Stimulated activated CD4-positive, alpha-beta T cell treated with anti-CD3 and anti-CD28 coated beads, TNF-alpha, amount 100 ng/mL, for 24 hours (primary cell): ENCODE results near the gene ZC3H4.
"Not testable (repeated sequence)": the region's sequence is repeated elsewhere in the genome, so short reads cannot be mapped to it uniquely, and the experiment has no call there.

ENCODE experiments used
- DNase-seq, 3 experiments: peaks; one replicate each; pipeline ENCODE4 v3.0.0-alpha.2; 2020; ENCODE audit warnings: low read depth in 3 of 3

ZC3H4 gene

GRCh38 chr19:47084879-47085439, 28.6 kb downstream of the ZC3H4 start:
- DNase-seq, result no peak

- no peak for DNase-seq
These were observed 31.1 kb downstream of the ZC3H4 start for GRCh38 chr19:47082493-47082892.

GRCh38 chr19:47081095-47081494, 32.5 kb downstream of the ZC3H4 start:
- no peak for DNase-seq

DNA sequence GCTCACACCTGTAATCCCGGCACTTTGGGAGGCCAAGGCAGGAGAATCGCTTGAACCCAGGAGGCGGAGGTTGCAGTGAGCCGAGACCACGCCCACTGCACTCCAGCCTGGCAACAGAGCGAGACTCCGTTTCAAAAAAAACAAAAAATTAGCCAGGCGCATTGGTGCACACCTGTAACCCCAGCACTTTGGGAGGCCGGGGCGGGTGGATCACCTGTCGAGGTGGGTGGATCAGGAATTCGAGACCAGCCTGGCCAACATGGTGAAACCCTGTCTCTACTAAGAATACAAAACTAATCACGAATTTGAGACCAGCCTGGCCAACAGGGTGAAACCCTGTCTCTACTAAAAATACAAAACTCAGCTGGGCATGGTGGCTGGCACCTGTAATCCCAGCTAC, 35.2 kb downstream of the ZC3H4 start:
- not testable (repeated sequence) for DNase-seq

GRCh38 chr19:47075941-47076340, 37.6 kb downstream of the ZC3H4 start:
- DNase-seq, result no peak

DNA sequence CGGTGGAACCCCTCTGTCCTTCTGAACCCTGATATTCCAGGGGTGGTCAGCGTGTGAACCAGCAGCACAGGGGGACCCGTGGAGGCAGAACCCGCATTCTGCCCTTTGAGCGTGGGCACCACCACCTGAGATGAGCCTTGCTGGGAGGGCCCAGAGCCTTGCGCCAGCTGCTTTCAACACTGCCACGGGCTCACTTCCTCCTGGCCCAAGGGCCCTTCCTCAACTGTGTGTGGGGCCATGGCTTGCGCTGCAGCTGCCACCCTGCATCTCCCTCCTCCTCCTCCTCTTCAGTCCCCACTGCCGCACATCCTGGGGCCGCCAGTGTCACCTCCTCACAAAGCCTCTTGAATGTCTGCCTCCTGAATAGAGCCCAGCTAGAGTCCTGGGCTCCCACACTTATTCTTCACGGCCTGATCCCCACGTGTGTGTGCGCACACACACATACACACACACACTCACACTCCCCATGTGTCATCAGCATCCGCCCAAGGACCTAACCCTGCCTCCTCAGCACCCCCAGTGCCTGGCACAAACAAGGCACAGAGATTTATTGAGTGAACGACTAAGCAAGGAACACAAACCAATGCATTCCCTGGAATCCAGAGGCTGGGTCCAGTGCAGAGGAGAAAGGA, 38.3 kb downstream of the ZC3H4 start:
- no peak for DNase-seq

DNA sequence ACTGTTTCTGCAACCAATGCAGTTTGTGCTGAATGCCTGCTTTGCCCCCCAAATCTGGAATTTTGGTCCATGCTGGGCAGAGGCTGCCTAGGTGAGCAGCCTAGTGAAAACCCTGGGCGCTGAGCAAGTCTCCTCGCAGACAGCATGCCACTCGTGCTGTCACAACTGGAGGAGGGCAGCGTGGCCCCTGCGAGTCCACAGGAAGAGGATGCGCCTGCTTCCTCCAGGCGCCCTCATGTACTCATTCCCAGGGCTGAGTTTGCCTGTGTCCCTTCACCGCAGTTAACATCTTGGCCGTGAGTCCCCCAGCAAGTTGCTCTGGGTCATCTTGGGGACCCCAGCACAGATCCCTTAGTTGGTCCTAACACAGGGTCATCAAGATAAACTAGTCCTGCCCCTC, 39.0 kb downstream of the ZC3H4 start:
- DNase-seq, result no peak

DNA sequence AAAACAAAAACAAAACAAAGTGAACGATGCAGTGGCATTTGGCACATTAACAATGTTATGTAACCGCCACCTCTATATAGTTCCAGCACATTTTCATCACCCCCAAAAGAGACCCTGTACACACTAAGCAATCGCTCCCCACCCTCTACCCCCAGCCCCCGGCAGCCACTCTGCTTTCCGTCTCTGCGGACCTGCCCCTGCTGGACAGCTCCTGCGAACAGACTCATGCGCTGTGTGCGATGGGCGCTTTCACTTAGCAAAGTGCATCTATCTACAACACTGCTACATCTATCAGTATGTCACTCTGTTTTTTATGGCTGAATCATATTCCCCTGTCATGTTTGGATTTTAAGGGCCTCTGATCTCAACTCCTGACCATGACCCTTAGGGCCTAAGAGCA, 40.0 kb downstream of the ZC3H4 start:
- no peak for DNase-seq

GRCh38 chr19:47072323-47072722, 41.3 kb downstream of the ZC3H4 start:
- DNase-seq, result no peak

DNA sequence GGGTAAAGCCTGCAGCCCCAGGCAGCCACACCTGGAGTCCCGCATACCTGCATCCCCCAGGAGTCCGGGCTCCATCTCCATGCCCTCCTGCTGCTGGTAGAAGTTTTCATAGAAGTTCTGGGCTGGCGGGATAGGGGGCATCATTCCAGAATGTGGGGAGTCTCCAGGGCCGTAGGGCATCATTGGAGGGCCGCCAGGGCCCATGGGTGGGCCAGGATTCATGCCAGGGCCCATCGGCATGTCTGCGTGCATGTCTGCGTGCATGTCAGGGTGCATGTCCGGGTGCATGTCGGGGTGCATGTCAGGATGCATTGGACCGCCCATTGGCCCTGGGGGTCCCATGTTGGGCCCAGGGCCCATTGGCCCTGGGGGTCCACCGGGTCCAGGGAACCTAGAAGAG, 41.8 kb downstream of the ZC3H4 start:
- DNase-seq, result no peak

- no peak for DNase-seq
These were observed 42.8 kb downstream of the ZC3H4 start for GRCh38 chr19:47070756-47071155.

DNA sequence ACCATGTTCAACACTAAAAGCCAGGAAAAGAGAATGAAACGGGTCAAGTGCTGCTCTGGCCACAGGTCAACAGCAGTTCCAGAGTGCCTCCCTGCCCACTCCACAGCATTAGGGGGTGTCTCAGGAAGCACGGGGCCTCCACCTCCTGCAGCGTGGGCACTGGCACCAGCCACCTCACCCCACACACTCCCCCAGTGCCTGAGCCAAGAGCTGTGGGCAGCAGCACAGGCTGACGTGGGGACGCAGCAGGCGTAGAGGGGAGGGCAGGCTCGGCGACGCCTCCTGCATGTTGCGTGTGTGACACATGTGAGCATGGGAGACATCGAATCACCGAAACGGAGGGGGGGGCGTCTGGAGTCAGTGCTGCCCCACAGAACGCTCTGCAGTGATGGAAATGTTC, 43.8 kb downstream of the ZC3H4 start:
- DNase-seq, result no peak

DNA sequence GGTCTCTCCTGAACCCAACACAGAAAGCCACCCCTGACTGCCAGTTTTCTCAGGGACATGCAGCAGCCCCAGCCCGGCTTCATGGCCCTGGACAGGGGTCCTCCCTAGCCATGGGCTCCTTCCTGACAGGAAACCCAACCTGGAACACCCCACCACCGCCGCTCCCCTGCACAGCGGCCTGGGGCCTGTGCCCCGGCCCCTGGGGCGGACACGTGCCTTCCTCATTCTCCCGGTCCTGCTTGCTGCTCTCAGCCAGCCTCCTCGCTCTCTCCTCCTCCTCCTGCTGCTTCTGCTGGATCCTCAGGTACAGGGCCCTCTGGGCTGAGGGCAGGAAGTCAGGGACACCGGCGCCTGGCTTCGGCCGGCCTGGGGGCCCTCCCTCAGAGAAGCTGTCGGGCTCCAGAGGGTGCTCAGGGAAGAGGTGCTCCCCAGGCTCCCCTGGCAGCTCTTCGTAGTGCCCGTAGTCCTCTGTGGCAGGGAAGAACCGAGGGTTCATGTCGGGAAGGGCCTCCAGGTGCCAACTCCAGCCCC, 44.6 kb downstream of the ZC3H4 start:
- DNase-seq, result no peak

DNA sequence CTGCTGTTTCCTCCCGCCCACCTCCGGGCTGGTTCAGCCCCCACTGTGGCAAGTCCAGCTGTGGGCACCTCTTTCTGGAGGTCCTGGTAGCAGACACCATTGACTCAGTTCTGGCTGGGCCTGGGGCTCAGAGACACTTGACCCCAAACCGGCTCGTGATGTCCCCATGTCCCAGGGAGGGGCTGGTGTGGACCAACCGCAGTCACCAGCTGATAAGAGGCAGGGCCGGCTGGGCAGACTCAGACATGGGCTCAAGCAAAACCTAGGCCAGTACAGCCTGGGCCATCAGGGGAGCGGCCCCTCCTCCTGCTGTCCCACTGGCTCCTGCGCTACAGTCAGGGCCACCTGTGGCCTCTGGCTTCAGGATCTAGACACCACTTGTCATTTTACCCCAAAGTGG, 45.3 kb downstream of the ZC3H4 start:
- no peak for DNase-seq

DNA sequence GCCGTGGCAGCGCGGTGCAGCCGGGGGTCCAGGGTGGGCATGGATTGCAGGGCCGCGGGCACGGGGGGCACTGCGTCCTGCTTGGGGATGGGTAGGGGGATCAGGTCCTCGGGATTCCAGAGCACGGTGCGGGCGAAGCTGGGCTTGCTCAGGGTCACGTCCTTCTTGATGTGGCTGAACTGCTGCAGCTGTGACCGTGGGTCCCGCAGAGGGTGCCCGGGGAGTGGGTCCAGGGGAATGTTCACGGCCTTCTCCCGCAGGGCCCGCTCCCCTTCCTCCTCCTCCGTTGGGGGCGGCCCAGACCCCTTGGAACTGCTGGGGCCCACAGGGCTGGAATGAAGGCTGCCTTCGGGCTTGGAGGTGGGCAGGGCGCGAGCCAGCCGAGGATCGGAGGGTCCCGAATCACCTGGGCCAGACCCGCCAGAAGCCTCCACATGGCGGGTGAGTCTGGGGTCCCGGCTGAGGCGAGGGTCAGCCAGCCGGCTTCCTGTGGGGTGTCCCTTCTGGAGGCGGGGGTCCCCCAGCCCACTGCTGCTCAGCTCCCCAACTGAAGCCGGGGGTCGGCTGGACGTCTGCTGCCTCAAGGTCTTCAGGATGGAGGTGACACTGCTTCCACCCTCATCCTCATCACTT, 46.2 kb downstream of the ZC3H4 start:
- no peak for DNase-seq

- DNase-seq, result no peak
These were observed 47.0 kb downstream of the ZC3H4 start for GRCh38 chr19:47066376-47067214.

DNA sequence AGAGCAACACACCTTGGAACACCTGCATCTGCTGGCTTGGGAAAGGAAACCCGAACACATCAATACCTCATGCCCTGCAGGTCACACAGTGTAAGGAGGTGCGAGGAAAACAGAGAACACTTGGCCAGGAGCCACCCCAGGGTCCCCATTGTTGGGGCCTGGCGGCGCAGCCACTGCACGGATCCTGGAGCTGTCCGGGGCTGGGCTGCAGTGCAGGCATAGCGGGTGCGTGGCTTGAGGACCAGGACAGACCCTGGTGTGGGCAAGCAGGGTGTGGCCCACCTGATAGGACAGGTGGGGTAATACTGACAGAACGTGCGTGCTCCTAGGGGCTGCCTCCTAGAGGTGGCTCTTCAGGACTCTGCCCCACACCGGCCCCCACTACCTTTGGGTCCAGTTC, 48.3 kb downstream of the ZC3H4 start:
- DNase-seq, result no peak

DNA sequence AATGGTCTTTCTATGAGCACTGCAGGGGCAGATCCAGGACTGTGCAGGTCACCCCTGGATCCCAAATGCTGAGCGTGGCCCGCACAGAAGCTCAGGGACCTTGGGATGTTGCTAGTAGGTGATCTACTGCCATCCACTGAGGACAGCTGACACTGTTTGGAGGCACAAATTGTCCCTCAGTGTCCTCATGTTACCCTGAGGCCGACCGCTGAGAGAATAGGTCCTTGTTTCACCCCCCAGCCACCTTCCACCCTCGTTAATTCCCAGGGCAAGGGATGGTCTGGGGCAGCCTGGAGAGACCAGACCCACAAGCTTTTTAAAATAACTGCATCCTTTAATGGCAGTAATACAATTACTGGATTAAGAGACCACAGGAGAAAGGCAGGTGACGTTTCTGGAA, 49.7 kb downstream of the ZC3H4 start:
- DNase-seq, result no peak

GRCh38 chr19:47058621-47059022, 55.0 kb downstream of the ZC3H4 start:
- no peak for DNase-seq

GRCh38 chr19:47057328-47057727, 56.2 kb downstream of the ZC3H4 start:
- no peak for DNase-seq

- DNase-seq, result no peak
These were observed 57.2 kb downstream of the ZC3H4 start for GRCh38 chr19:47056411-47056810.

DNA sequence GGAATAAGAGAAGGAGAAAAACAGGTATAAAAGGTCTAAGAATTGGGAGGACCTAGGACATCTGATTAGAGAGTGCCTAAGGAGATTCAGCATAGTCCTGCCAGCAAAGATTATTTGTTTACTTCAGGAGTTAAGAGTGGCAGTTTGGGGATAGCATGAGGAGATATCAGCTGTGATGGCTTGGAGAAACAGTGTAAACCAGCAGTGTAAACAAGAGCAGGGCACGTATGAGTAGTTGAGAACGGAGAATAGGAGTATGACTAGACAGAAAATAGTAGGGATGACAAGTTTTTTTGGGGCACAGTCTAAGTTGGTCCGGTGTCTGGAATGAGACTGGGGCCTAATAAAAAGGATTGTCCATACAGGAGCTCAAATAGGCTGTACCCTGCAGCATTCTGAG, 63.0 kb downstream of the ZC3H4 start:
- not testable (repeated sequence) for DNase-seq
